HepG2 (cell line): ENCODE data around the gene BCO1. TPM values are rescaled to one million over a fixed set of nuclear protein-coding genes. Genes with fewer than 3 reads are reported as not detected.

Source experiments
- AKAP8 ChIP-seq: sonication (generic); formaldehyde crosslinking; IDR thresholded peaks from 2 replicates; pipeline ENCODE4 v1.5.1; 2020; ENCODE audit warnings: mild to moderate bottlenecking, missing genetic modification reagents
- ATRX ChIP-seq: sonication (generic); formaldehyde crosslinking; IDR thresholded peaks from 2 replicates; pipeline ENCODE4 v1.4.0; 2020; ENCODE audit warnings: missing genetic modification reagents, borderline replicate concordance
- DNMT1 ChIP-seq: sonication (generic); formaldehyde crosslinking; IDR thresholded peaks from 2 replicates; pipeline ENCODE4 v1.5.1; 2020; ENCODE audit warnings: mild to moderate bottlenecking, missing genetic modification reagents
- EHMT2 ChIP-seq: fragments of 200-600 bp; sonication (generic); IDR thresholded peaks from 2 replicates; pipeline ENCODE4 v1.7.0; 2017; ENCODE audit warnings: antibody characterized with exemption, low read depth, low read length, borderline replicate concordance
- EZH2 ChIP-seq: conservative IDR thresholded peaks from 2 replicates; pipeline ENCODE4 v1.6.1; 2012; ENCODE audit warnings: mild to moderate bottlenecking, low read depth, low read length, moderate library complexity
- FOSL1 ChIP-seq: sonication (generic); formaldehyde crosslinking; IDR thresholded peaks from 2 replicates; pipeline ENCODE4 v1.9.0; 2021; ENCODE audit warnings: missing genetic modification reagents, borderline replicate concordance
- FOXJ3 ChIP-seq: sonication (generic); formaldehyde crosslinking; IDR thresholded peaks from 2 replicates; pipeline ENCODE4 v1.4.0; 2020; ENCODE audit warnings: missing genetic modification reagents, mild to moderate bottlenecking, borderline replicate concordance
- HIC2 ChIP-seq: sonication (generic); formaldehyde crosslinking; IDR thresholded peaks from 2 replicates; pipeline ENCODE4 v1.9.0; 2022; ENCODE audit warnings: low read depth, missing genetic modification reagents
- MBD4 ChIP-seq: IDR thresholded peaks from 2 replicates; pipeline ENCODE4 v1.6.1; 2012; ENCODE audit warnings: low read length, inconsistent platforms, borderline replicate concordance
- TOPORS ChIP-seq: sonication (generic); formaldehyde crosslinking; IDR thresholded peaks from 2 replicates; pipeline ENCODE4 v1.8.0; 2023; ENCODE audit warnings: mild to moderate bottlenecking, missing genetic modification reagents
- USF2 ChIP-seq, 2 experiments: sonication (generic) in 1 of 2; formaldehyde crosslinking in 1 of 2; IDR thresholded peaks; 2 replicates each; pipeline versions ENCODE4 v1.5.1 to v1.6.1; 2011 to 2020; ENCODE audit warnings: borderline replicate concordance in 1 of 2, low read depth in 1 of 2, low read length in 1 of 2, mild to moderate bottlenecking in 1 of 2, missing genetic modification reagents in 1 of 2, moderate library complexity in 1 of 2
- ZNF30 ChIP-seq: sonication (generic); formaldehyde crosslinking; IDR thresholded peaks from 2 replicates; pipeline ENCODE4 v1.5.0; 2020; ENCODE audit warnings: mild to moderate bottlenecking, missing genetic modification reagents
- ZNF33B ChIP-seq: sonication (generic); formaldehyde crosslinking; IDR thresholded peaks from 2 replicates; pipeline ENCODE4 v1.5.1; 2020; ENCODE audit warnings: mild to moderate bottlenecking, missing genetic modification reagents
- ZNF343 ChIP-seq: sonication (generic); formaldehyde crosslinking; IDR thresholded peaks from 2 replicates; pipeline ENCODE4 v1.4.0; 2020; ENCODE audit warnings: mild to moderate bottlenecking, missing genetic modification reagents
- ZNF570 ChIP-seq: sonication (generic); formaldehyde crosslinking; IDR thresholded peaks from 2 replicates; pipeline ENCODE4 v1.4.0; 2020; ENCODE audit warnings: mild to moderate bottlenecking, missing genetic modification reagents, borderline replicate concordance
- ZNF878 ChIP-seq: sonication (generic); formaldehyde crosslinking; IDR thresholded peaks from 2 replicates; pipeline ENCODE4 v1.8.1; 2023; ENCODE audit warnings: mild to moderate bottlenecking, missing genetic modification reagents, moderate library complexity
- polyA plus RNA-seq, 8 experiments: library from polyadenylated mRNA; depleted of rRNA in 3 of 8; stranded (reverse) in 7 of 8; unstranded in 1 of 8; fragments of >200 nt; fragmentation: Illumina TruSeq in 4 of 8; extraction: Trizol in 4 of 8; gene quantifications; 2 replicates each; pipeline versions ENCODE4 v1.2.1 to v1.2.3, GENCODE V29; 2011 to 2016; ENCODE audit warnings: low read depth in 4 of 8, missing spikeins in 1 of 8, mixed read lengths in 1 of 8; ENCODE audit not compliant: insufficient read depth in 1 of 8
- total RNA-seq, 5 experiments: library from RNA; depleted of rRNA; stranded (reverse); fragments of >200 nt; fragmentation: Illumina TruSeq; extraction: Trizol; gene quantifications; 2 replicates each; pipeline ENCODE4 v1.2.3, GENCODE V29; 2016; ENCODE audit warnings: low read depth in 1 of 5
- TF ChIP-seq, protein P1 (sequence below): sonication (generic); formaldehyde crosslinking; IDR thresholded peaks from 2 replicates; pipeline ENCODE4 v1.4.0; 2020; ENCODE audit warnings: mild to moderate bottlenecking, missing genetic modification reagents
- TF ChIP-seq, protein P2 (sequence below): sonication (generic); formaldehyde crosslinking; IDR thresholded peaks from 2 replicates; pipeline ENCODE4 v1.4.0; 2020; ENCODE audit warnings: missing genetic modification reagents, mild to moderate bottlenecking, borderline replicate concordance
- TF ChIP-seq, protein P3 (sequence below): sonication (generic); formaldehyde crosslinking; IDR thresholded peaks from 2 replicates; pipeline ENCODE4 v1.5.1; 2020; ENCODE audit warnings: missing genetic modification reagents, mild to moderate bottlenecking, borderline replicate concordance

BCO1 gene
- total and polyA plus RNA-seq, 2 of the 13 experiments (the other 11 are each of a cell fraction or from before 2014, with no cell fraction given) = 0.11 TPM; not detected in 1

DNA sequence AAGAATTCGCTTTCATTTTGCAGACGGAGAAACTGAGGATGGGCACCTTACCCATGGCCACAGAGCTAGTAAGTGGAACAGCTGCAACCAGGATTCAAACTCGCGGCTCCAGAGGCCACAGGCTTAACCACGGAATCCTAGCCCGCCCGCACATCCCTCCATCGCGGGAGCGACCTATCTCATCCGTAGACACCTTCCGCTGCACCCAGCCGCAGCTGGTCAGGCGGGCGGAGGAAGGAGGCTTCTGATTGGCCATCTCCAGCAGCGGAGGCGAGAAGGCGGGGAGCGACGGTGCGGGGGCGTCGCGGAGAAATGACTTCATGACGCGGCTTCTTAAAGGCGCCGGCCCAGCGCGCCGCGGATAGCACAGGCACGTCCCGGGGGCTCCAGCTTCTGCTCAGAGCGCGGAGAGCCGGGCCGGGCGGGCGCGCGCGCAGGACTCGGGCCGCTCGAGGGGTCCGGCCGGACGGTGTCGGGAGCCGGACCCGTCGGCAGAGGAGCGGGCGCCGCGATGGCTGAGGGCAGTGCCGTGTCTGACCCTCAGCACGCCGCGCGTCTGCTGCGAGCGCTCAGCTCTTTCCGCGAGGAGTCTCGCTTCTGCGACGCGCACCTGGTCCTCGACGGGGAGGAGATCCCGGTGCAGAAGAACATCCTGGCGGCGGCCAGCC lies 76.2 kb downstream of the BCO1 start, which contains the start of gene GAN (continued):
- TF ChIP-seq, protein P1, sequence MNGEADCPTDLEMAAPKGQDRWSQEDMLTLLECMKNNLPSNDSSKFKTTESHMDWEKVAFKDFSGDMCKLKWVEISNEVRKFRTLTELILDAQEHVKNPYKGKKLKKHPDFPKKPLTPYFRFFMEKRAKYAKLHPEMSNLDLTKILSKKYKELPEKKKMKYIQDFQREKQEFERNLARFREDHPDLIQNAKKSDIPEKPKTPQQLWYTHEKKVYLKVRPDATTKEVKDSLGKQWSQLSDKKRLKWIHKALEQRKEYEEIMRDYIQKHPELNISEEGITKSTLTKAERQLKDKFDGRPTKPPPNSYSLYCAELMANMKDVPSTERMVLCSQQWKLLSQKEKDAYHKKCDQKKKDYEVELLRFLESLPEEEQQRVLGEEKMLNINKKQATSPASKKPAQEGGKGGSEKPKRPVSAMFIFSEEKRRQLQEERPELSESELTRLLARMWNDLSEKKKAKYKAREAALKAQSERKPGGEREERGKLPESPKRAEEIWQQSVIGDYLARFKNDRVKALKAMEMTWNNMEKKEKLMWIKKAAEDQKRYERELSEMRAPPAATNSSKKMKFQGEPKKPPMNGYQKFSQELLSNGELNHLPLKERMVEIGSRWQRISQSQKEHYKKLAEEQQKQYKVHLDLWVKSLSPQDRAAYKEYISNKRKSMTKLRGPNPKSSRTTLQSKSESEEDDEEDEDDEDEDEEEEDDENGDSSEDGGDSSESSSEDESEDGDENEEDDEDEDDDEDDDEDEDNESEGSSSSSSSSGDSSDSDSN (CRISPR knock-in tag) = peak; percentile 50
- no peak for TF ChIP-seq ZNF570 (CRISPR knock-in tag)
- peak; percentile 72 for TF ChIP-seq AKAP8
- no peak for TF ChIP-seq ZNF878 (CRISPR knock-in tag)
- no peak for TF ChIP-seq ATRX (CRISPR knock-in tag)
- 0 out of 2 replicates have a peak, but pooled peaks have one; percentile 68 for TF ChIP-seq TOPORS (CRISPR knock-in tag)
- TF ChIP-seq, protein P2, sequence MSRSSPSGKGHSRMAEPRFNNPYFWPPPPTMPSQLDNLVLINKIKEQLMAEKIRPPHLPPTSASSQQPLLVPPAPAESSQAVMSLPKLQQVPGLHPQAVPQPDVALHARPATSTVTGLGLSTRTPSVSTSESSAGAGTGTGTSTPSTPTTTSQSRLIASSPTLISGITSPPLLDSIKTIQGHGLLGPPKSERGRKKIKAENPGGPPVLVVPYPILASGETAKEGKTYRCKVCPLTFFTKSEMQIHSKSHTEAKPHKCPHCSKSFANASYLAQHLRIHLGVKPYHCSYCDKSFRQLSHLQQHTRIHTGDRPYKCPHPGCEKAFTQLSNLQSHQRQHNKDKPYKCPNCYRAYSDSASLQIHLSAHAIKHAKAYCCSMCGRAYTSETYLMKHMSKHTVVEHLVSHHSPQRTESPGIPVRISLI (CRISPR knock-in tag) = no peak; the same call in 1 of the 2 replicates
- no peak for TF ChIP-seq FOSL1 (CRISPR knock-in tag)
- TF ChIP-seq EHMT2 = no peak
- no peak for TF ChIP-seq HIC2 (CRISPR knock-in tag)
- no peak for TF ChIP-seq ZNF343 (CRISPR knock-in tag)
- TF ChIP-seq FOXJ3 (CRISPR knock-in tag) = no peak
- no peak for TF ChIP-seq EZH2
- TF ChIP-seq DNMT1 (CRISPR knock-in tag) = peak; percentile 64; the same call in 1 of the 2 replicates
- no peak for TF ChIP-seq MBD4
- TF ChIP-seq ZNF33B (CRISPR knock-in tag) = peak; percentile 79; the same call in 1 of the 2 replicates
- TF ChIP-seq USF2 (IDR thresholded peaks at IDR 0.05; ENCODE audit: low read depth, low read length) = peak; percentile 58; the same call in 1 of the 2 replicates
- TF ChIP-seq USF2 (CRISPR knock-in tag; IDR thresholded peaks at IDR 0.05; ENCODE audit: borderline replicate concordance) = peak; percentile 67; the same call in 1 of the 2 replicates
- TF ChIP-seq ZNF30 = no peak
- TF ChIP-seq, protein P3, sequence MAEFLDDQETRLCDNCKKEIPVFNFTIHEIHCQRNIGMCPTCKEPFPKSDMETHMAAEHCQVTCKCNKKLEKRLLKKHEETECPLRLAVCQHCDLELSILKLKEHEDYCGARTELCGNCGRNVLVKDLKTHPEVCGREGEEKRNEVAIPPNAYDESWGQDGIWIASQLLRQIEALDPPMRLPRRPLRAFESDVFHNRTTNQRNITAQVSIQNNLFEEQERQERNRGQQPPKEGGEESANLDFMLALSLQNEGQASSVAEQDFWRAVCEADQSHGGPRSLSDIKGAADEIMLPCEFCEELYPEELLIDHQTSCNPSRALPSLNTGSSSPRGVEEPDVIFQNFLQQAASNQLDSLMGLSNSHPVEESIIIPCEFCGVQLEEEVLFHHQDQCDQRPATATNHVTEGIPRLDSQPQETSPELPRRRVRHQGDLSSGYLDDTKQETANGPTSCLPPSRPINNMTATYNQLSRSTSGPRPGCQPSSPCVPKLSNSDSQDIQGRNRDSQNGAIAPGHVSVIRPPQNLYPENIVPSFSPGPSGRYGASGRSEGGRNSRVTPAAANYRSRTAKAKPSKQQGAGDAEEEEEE = no peak
